B cell (primary cell): Measurements from ENCODE around the gene CLCN3. TPM values are rescaled to one million over a fixed set of nuclear protein-coding genes. Genes with fewer than 3 reads are reported as not detected.
"Not testable (repeated sequence)": the region's sequence is repeated elsewhere in the genome, so short reads cannot be mapped to it uniquely, and the experiment has no call there.

Experiments
- ATAC-seq: fragments of 200-7000 bp; cut with Tn5 transposase; one replicate; pipeline ENCODE4 v1.10.0; 2021; ENCODE audit warnings: low read depth, mild to moderate bottlenecking, moderate number of reproducible peaks, moderate library complexity
- CTCF ChIA-PET: fragments of 350-600 bp; sonication (Branson Sonifier 250); formaldehyde crosslinking; loops from one replicate; lab custom pipeline; 2021; ENCODE audit warnings: antibody characterized with exemption, inconsistent platforms; lab: Charles Lee
- POLR2A ChIA-PET: fragments of 350-600 bp; sonication (Branson Sonifier 250); formaldehyde crosslinking; loops from one replicate; lab custom pipeline; 2021; ENCODE audit warnings: antibody characterized with exemption; lab: Charles Lee
- DNase-seq: peaks from one replicate; pipeline ENCODE4 v3.0.0; 2013
- H2AFZ ChIP-seq: 2 replicates; pipeline ENCODE4 v1.6.1; 2012; ENCODE audit warnings: mild to moderate bottlenecking, low read depth, low read length; ENCODE audit not compliant: insufficient read depth, poor library complexity, severe bottlenecking
- H3K27ac ChIP-seq, 2 donors: 1 replicate in 1 of 2; 2 replicates in 1 of 2; pipeline ENCODE4 v1.5.1; 2012 to 2013; ENCODE audit warnings: low read length in 2 of 2, mild to moderate bottlenecking in 2 of 2, moderate library complexity in 1 of 2
- H3K27me3 ChIP-seq, 4 experiments: fragments of 200-600 bp in 1 of 4; sonication (generic) in 1 of 4; replicated peaks in 1 of 4; 1 replicate in 2 of 4; 2 replicates in 2 of 4; pipeline versions ENCODE4 v1.6.1 to v1.7.0; 2013 to 2016; ENCODE audit warnings: low read length in 3 of 4, mild to moderate bottlenecking in 2 of 4, mixed read lengths in 1 of 4, moderate library complexity in 1 of 4; ENCODE audit not compliant: insufficient read depth in 4 of 4, control insufficient read depth in 3 of 4; ENCODE audit errors: control extremely low read depth in 1 of 4
- H3K36me3 ChIP-seq, 2 experiments: replicated peaks in 1 of 2; 1 replicate in 1 of 2; 2 replicates in 1 of 2; pipeline versions ENCODE4 v1.6.1 to v1.7.1; 2013; ENCODE audit warnings: low read length in 1 of 2; ENCODE audit not compliant: insufficient read depth in 2 of 2, control insufficient read depth in 1 of 2; ENCODE audit errors: control extremely low read depth in 1 of 2, extremely low read depth in 1 of 2
- H3K4me1 ChIP-seq, 2 donors: fragments of 200-600 bp in 1 of 2; sonication (generic) in 1 of 2; 1 replicate in 1 of 2; 2 replicates in 1 of 2; pipeline versions ENCODE4 v1.5.1 to v1.6.1; 2013 to 2017; ENCODE audit warnings: low read length in 2 of 2; ENCODE audit not compliant: control insufficient read depth in 2 of 2, insufficient read depth in 2 of 2
- H3K4me2 ChIP-seq: replicated peaks from 2 replicates; pipeline ENCODE3; 2012; ENCODE audit warnings: mild to moderate bottlenecking, low read depth, low read length; ENCODE audit not compliant: poor library complexity, severe bottlenecking
- H3K4me3 ChIP-seq, 5 experiments: fragments of 200-600 bp in 1 of 5; sonication (generic) in 1 of 5; 1 replicate in 3 of 5; 2 replicates in 2 of 5; pipeline versions ENCODE4 v1.5.1 to v1.7.0; 2011 to 2016; ENCODE audit warnings: low read length in 4 of 5, mild to moderate bottlenecking in 4 of 5, low read depth in 2 of 5, control low read depth in 1 of 5, moderate library complexity in 1 of 5; ENCODE audit not compliant: insufficient read depth in 1 of 5; ENCODE audit errors: control extremely low read depth in 1 of 5, extremely low read depth in 1 of 5
- H3K79me2 ChIP-seq: fragments of 200-600 bp; sonication (generic); one replicate; pipeline ENCODE4 v1.6.0; 2016; ENCODE audit warnings: low read length; ENCODE audit not compliant: control insufficient read depth, insufficient read depth
- H3K9ac ChIP-seq: fragments of 200-600 bp; sonication (generic); 2 replicates; pipeline ENCODE4 v1.6.1; 2017; ENCODE audit warnings: mild to moderate bottlenecking, low read length, moderate library complexity
- H3K9me3 ChIP-seq, 3 donors: one replicate each; pipeline versions ENCODE4 v1.6.1 to v1.7.1; 2013; ENCODE audit warnings: low read length in 2 of 3; ENCODE audit not compliant: control insufficient read depth in 2 of 3, insufficient read depth in 1 of 3; ENCODE audit errors: control extremely low read depth in 1 of 3
- H4K20me1 ChIP-seq: 2 replicates; pipeline ENCODE4 v1.6.0; 2012; ENCODE audit warnings: mild to moderate bottlenecking, low read length; ENCODE audit not compliant: insufficient read depth, control insufficient read depth, poor library complexity, severe bottlenecking
- H3K27ac Mint-ChIP-seq: one replicate; pipeline ENCODE4 v1.8.0; 2021; ENCODE audit warnings: mixed read lengths
- H3K27me3 Mint-ChIP-seq: one replicate; pipeline ENCODE4 v1.8.0; 2021; ENCODE audit warnings: mixed read lengths
- H3K4me1 Mint-ChIP-seq: one replicate; pipeline ENCODE4 v1.8.0; 2021; ENCODE audit warnings: mixed read lengths
- H3K4me3 Mint-ChIP-seq: one replicate; pipeline ENCODE4 v1.8.0; 2021; ENCODE audit warnings: mixed read lengths
- H3K9me3 Mint-ChIP-seq: one replicate; pipeline ENCODE4 v1.8.0; 2022; ENCODE audit warnings: mixed read lengths; ENCODE audit not compliant: insufficient read depth
- EZH2 ChIP-seq: IDR thresholded peaks from 2 replicates; pipeline ENCODE4 v1.6.1; 2012; ENCODE audit warnings: borderline replicate concordance, low read depth, mild to moderate bottlenecking, moderate library complexity, low read length; ENCODE audit not compliant: insufficient read depth, poor library complexity, severe bottlenecking
- WGBS: methylation state at CpG from one replicate; pipeline ENCODE4 v1.1.5; 2013; ENCODE audit warnings: missing lambda C conversion rate; ENCODE audit not compliant: insufficient coverage; 5-methylcytosine and 5-hydroxymethylcytosine counted together
- intact Hi-C: fragments of 100-400 bp; cut with micrococcal nuclease; formaldehyde crosslinking; loops from one replicate; pipeline ENCODE4 v1.10.0; 2022
- polyA plus RNA-seq: library from polyadenylated mRNA; depleted of rRNA; stranded (reverse); fragments of >200 nt; gene quantifications from 2 replicates; pipeline ENCODE4 v1.2.3, GENCODE V29; 2012
- total RNA-seq, 2 donors: library from RNA; stranded (reverse); fragments of 120-200 nt in 1 of 2; gene quantifications; 1 replicate in 1 of 2; 2 replicates in 1 of 2; pipeline versions ENCODE4 v1.2.3 to v1.2.4, GENCODE V29; 2013 to 2022
- TF ChIP-seq, protein P1 (sequence below): fragments of 200-600 bp; IDR thresholded peaks from one replicate; pipeline ENCODE4 v1.8.0; 2022; ENCODE audit warnings: antibody characterized with exemption, mild to moderate bottlenecking

Gene CLCN3
- total and polyA plus RNA-seq, 2 donors (not counting 1 experiment from before 2014, with no cell fraction given): 5.0 to 32.7 TPM

GRCh38 chr4:169770416-169770815 is 150.0 kb downstream of the CLCN3 start:
- POLR2A ChIA-PET: no interaction called here
- no peaks in the 10 kb centered on the region for H3K79me2 ChIP-seq

DNA sequence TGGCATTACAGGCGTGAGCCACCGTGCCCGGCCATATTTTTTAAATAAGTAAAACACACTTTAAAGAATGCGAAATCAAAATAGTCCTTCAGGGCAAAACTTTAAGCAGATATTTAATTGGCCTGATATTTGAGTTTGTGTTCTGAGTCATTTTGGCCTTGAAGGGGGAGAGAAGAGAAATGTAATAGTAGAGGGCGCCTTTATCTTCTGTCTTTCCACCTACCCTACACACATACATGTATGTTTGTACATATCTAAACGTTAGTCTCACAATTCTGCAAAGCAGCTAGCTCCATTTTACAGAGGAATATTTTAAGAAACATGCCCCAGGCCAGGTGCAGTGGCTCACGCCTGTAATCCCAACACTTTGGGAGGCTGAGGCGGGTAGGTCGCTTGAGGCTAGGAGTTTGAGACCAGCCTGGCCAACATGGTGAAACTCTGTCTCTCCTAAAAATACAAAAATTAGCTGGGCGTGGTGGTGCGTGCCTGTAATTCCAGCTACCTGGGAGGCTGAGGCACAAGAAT is 151.2 kb downstream of the CLCN3 start:
- DNase-seq, H4K20me1 ChIP-seq, H3K4me3 ChIP-seq, H3K9ac ChIP-seq, H2AFZ ChIP-seq, H3K4me3 Mint-ChIP-seq, H3K4me2 ChIP-seq, H3K79me2 ChIP-seq, CTCF ChIA-PET, H3K27ac Mint-ChIP-seq, intact Hi-C loops, POLR2A ChIA-PET, H3K36me3 ChIP-seq, H3K4me1 ChIP-seq, H3K27ac ChIP-seq, H3K4me1 Mint-ChIP-seq, H3K9me3 Mint-ChIP-seq, ATAC-seq: not testable (repeated sequence)
- Histone ChIP-seq H3K27me3 (peaks cover 0 to 22% (median 15%) of the 10 kb centered on the region in 4 experiments), H3K9me3 (peaks cover 0 to 14% (median 0%) of the 10 kb centered on the region in 3 donors)
- H3K27me3 Mint-ChIP-seq: peaks cover 23% of the 10 kb centered on the region
- WGBS: 100% methylated on average over 5 of the region's 11 CpGs

More at GRCh38 chr4:169770416-169770815, 150.0 kb downstream of the CLCN3 start:
- DNase-seq (no peak), ATAC-seq (no peak)
- intact Hi-C loops: no loop called here
- H3K4me1 Mint-ChIP-seq: peaks cover 6% of the 10 kb centered on the region
- Histone ChIP-seq H3K9ac (no peak overlapping the region), H4K20me1 (no peaks in the 10 kb centered on the region), H2AFZ (no peak overlapping the region), H3K36me3 (no peaks in the 10 kb centered on the region), H3K4me2 (no peak overlapping the region), H3K4me1 (peaks cover 8% of the 10 kb centered on the region in 2 donors), H3K27ac (no peak overlapping the region), H3K9me3 (peaks cover 0 to 12% (median 0%) of the 10 kb centered on the region in 3 donors), H3K4me3 (no peak overlapping the region), H3K27me3 (peaks cover 0 to 14% (median 6%) of the 10 kb centered on the region in 4 experiments)
- H3K27me3 Mint-ChIP-seq: peaks cover 14% of the 10 kb centered on the region
- no peak overlapping the region for H3K4me3 Mint-ChIP-seq
- CTCF ChIA-PET: no interaction called here
- TF ChIP-seq, protein P1, sequence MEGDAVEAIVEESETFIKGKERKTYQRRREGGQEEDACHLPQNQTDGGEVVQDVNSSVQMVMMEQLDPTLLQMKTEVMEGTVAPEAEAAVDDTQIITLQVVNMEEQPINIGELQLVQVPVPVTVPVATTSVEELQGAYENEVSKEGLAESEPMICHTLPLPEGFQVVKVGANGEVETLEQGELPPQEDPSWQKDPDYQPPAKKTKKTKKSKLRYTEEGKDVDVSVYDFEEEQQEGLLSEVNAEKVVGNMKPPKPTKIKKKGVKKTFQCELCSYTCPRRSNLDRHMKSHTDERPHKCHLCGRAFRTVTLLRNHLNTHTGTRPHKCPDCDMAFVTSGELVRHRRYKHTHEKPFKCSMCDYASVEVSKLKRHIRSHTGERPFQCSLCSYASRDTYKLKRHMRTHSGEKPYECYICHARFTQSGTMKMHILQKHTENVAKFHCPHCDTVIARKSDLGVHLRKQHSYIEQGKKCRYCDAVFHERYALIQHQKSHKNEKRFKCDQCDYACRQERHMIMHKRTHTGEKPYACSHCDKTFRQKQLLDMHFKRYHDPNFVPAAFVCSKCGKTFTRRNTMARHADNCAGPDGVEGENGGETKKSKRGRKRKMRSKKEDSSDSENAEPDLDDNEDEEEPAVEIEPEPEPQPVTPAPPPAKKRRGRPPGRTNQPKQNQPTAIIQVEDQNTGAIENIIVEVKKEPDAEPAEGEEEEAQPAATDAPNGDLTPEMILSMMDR: no peak
- no peak for TF ChIP-seq EZH2
- peaks cover 4% of the 10 kb centered on the region for H3K9me3 Mint-ChIP-seq
- H3K27ac Mint-ChIP-seq: no peak overlapping the region

Other genes with a start within 250 kb of the CLCN3 start
- 21.4 and 23.9 TPM in 2 replicates for gene NEK1, start 8.0 kb upstream of the CLCN3 start, total RNA-seq
- 3.3 and 3.6 TPM in 2 replicates for gene NEK1, start 8.0 kb upstream of the CLCN3 start, polyA plus RNA-seq
- gene HPF1, start 137.4 kb downstream of the CLCN3 start, total RNA-seq: 9.9 and 15.2 TPM in 2 replicates
- gene HPF1, start 137.4 kb downstream of the CLCN3 start, polyA plus RNA-seq: 8.5 and 8.7 TPM in 2 replicates